ENCODE results near the gene SULF2.

The SULF2 gene

DNA sequence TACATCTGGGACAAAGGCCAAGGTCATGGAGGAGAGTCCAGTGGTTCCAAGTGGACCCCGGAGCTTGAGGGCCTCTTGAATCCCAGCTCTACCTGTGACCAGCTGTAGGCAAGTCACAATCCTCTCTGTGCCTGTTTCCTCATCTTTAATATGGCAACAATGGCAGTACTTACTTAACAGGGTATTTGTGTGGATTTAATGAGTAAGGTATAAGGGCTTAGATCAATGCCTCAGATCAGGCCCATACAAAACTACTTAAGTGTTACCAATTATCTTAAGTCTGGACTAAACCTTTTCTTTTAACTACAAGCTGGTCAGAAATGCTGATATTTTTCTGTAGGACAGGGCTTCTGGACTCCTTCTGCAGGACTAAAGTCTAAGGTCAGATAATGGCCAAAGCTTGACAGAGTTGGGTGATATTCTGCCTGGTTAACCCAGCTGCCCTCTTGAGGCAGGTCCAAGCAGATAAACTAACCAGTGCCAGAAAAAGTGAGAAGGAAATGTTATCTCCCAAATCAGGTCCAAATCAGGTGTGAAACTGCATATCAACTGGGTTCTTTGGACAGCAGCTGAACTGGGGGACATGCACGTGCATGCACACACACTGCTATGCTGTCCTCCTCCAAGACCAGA is 2.2 kb downstream of the SULF2 start:
- Mint-ChIP-seq H3K27me3 (peaks cover 46% of the 10 kb centered on the region), H3K36me3 (ENCODE audit: low read depth) (no peaks in the 10 kb centered on the region), H3K9me3 (no peaks in the 10 kb centered on the region), H3K4me3 (no peak overlapping the region), H3K4me1 (peaks cover 17% of the 10 kb centered on the region), H3K27ac (no peak overlapping the region)
- no peak for ATAC-seq
- no peak for DNase-seq

DNA sequence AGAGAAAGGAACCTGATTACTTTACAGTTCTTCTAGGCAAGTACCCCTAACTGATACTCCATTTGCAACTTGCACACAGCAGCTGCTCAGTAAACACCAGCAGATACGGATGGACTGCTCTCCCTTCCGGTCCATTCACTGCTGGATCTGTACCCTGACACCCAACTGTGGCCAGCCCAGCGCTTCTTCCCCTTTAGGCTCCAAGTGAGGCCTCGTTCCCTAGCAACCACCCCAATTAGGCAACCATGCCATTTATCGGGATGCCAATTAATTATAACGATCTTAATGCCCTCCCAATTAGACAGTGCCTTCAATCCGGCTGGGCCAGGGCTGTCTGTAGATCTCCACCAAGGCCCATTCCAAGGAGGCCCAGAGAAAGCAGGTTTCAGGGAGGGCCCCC is 3.2 kb downstream of the SULF2 start:
- Mint-ChIP-seq H3K27me3 (peaks cover 42% of the 10 kb centered on the region), H3K4me3 (no peak overlapping the region), H3K9me3 (no peaks in the 10 kb centered on the region), H3K36me3 (ENCODE audit: low read depth) (no peaks in the 10 kb centered on the region), H3K27ac (no peak overlapping the region), H3K4me1 (peaks cover 17% of the 10 kb centered on the region)
- DNase-seq (no peak), ATAC-seq (no peak)

DNA sequence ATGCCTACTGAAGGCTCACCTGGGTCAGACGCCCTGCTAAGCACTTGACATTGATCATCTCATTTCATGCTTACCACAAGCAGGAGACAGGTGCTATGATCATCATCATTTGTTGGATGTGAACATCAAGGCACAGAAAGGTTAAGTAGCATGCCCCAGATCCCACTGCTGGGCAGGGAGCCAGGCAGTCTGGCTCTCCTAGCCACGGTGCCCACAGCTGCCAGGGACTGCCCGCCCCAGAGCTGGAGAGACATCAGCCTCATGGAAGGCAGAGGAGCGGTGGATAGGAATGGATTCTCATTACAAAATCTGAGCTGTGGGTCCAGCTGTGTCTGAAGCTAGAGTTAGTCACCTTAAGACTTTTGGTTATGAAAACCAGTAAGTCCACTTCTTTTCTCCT is 3.6 kb downstream of the SULF2 start:
- ATAC-seq, result no peak
- H3K27me3 Mint-ChIP-seq, result peaks cover 38% of the 10 kb centered on the region

DNA sequence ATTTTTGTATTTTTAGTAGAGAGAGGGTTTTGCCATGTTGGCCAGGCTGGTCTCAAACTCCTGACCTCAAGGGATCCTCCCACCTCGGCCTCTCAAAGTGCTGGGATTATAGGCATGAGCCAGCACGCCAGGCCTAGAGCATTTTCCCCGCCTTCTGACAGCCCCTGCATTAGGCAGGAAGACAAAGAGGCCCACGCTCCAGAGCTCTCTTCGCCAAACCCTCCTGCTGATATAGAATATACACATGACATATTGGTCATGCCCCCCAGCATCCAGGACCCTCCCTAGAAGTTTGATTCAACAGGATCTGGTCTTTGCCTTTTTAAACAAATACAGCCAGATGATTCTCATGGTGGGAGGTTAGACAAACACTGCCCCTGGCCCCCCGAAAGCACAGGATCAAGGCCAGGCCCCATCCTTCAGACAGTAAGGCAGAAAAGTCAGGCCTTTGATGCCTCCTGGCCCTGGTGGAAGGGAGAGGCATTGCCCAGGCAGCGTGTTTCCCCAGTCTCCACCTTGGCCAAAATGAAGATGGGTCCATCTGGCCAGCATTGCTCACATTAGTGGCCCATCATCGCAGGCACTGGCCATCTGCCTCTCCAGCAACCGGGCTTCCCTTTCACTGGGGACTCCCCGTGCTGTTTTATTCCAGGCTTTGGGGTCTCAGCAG is 4.4 kb downstream of the SULF2 start:
- Mint-ChIP-seq H3K27ac (no peak overlapping the region), H3K36me3 (ENCODE audit: low read depth) (no peaks in the 10 kb centered on the region)

More for the DNA sequence above, 3.6 kb downstream of the SULF2 start:
- H3K9me3 Mint-ChIP-seq, result no peaks in the 10 kb centered on the region
- H3K36me3 Mint-ChIP-seq (ENCODE audit: low read depth), result no peaks in the 10 kb centered on the region
- H3K4me1 Mint-ChIP-seq, result peaks cover 17% of the 10 kb centered on the region
- no peak overlapping the region for H3K27ac Mint-ChIP-seq
- no peak for DNase-seq
- H3K4me3 Mint-ChIP-seq, result no peak overlapping the region

DNA sequence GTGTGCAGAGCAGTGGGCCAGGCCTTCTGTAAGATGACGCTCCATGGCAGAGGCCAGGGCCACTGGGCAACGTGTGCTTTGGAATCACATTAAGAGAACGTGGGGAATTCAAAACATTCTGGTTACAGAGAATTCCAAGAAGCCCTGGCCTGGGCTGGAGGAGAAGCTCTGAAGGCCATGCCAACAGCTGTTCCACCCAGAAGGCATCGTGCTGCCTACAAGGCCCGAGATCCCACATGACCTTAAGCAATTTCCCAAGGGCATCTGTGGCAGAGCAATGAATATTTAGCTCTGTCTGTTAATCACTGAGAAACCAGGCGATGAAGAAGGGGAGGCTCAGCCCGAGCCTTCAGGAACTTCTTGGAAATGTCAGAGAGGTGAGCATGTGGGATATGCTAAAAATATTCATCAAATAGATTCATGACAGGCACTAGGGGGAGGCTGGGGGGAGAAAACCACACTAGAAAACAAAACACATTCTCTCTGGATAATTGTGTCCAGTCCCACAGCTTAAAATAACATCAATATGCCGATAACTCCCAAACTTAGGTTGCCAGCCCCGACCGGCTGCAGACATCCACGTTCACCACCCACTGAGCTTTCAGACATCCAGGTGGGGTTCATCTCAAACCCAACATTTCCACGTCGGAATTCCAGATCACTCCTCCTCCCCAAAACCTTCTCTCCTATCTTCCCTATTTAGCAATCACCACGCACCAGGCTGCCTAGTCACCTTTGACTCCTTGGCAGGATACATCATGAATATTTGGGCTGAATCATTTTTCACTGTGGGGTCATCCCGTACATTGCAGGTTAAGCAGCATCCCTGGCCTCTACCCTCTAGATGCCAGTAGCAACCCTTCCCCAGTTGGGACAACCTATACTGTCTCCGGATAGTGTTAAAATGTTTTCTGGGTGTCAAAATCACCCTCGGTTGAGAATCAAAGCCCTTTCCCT is 6.6 kb downstream of the SULF2 start:
- DNase-seq (no peak), ATAC-seq (no peak)
- no peaks in the 10 kb centered on the region for H3K4me1 Mint-ChIP-seq

More for the DNA sequence above, 4.4 kb downstream of the SULF2 start:
- DNase-seq (no peak), ATAC-seq (no peak)
- H3K27me3 Mint-ChIP-seq, result peaks cover 30% of the 10 kb centered on the region
- H3K4me1 Mint-ChIP-seq, result peaks cover 10% of the 10 kb centered on the region
- H3K4me3 Mint-ChIP-seq, result no peak overlapping the region
- H3K9me3 Mint-ChIP-seq, result no peaks in the 10 kb centered on the region

DNA sequence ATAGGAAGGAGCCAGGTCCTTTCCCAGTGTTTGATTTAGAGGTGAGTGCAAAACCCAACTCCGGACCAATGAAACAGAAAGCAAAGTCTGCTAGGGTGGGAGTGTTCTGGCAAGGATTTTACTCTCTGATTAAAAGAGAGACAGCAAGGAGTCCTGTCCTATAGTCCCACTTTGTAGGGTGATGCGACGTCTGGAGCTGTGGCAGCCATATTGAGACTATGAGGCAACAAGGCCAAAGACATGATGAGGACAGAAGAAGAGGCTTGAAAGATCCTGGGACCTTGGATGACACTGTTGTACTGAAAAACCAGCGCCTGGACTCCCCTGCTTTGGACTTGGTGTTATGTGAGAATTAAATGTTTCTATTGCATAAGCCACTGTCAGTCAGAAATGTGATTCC is 8.1 kb downstream of the SULF2 start:
- no peaks in the 10 kb centered on the region for H3K4me1 Mint-ChIP-seq
- ATAC-seq, result no peak
- H3K27ac Mint-ChIP-seq, result no peak overlapping the region
- no peak for DNase-seq
- peaks cover 5% of the 10 kb centered on the region for H3K27me3 Mint-ChIP-seq
- no peaks in the 10 kb centered on the region for H3K36me3 Mint-ChIP-seq (ENCODE audit: low read depth)
- H3K9me3 Mint-ChIP-seq, result no peaks in the 10 kb centered on the region
- H3K4me3 Mint-ChIP-seq, result no peak overlapping the region

More for the DNA sequence above, 6.6 kb downstream of the SULF2 start:
- Mint-ChIP-seq H3K27ac (no peak overlapping the region), H3K9me3 (no peaks in the 10 kb centered on the region), H3K4me3 (no peak overlapping the region), H3K36me3 (ENCODE audit: low read depth) (no peaks in the 10 kb centered on the region), H3K27me3 (peaks cover 18% of the 10 kb centered on the region)

DNA sequence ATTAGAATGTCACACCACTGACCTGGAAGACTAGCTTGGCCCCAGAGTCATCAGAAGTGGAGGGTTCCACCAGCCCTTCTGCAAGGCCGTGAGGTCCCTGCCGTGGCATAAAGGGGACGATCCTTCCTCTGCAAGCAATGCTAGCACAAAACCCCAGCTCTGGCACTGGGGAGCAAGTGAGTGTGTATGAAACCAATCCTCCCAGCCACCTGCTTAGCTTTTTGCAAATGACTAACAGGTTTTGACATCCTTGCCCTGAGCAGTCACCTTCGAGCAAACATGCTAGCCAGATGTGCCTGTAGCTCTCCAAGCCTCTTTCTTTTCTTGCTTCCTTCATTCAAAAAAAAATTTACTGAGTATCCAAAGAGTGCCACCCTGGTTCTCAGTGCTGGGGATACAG is 8.6 kb downstream of the SULF2 start:
- Mint-ChIP-seq H3K9me3 (no peaks in the 10 kb centered on the region), H3K4me3 (no peak overlapping the region), H3K4me1 (no peaks in the 10 kb centered on the region), H3K27me3 (peaks cover 2% of the 10 kb centered on the region), H3K36me3 (ENCODE audit: low read depth) (no peaks in the 10 kb centered on the region), H3K27ac (no peak overlapping the region)
- ATAC-seq, result no peak
- no peak for DNase-seq

DNA sequence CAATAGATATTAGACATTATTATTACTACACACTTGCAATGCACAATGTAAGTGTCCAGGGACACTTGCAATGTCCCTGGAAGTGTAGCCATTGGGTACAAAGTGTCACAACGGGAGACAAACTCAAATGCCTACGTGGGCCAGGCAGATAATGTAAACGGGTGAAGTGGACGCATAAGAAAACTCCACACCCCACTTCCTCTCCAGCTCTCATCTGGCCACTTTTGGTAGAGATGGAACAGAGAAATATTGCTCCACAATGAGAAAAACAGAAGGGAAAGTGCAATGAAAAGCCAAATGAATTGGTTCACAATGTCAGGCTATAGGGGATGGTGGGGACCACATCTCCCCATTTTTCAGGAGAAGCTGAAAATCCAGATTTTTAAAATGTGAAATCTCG is 9.4 kb downstream of the SULF2 start:
- Mint-ChIP-seq H3K27ac (no peak overlapping the region), H3K36me3 (ENCODE audit: low read depth) (no peaks in the 10 kb centered on the region), H3K9me3 (no peaks in the 10 kb centered on the region), H3K4me3 (no peak overlapping the region), H3K4me1 (no peaks in the 10 kb centered on the region), H3K27me3 (no peaks in the 10 kb centered on the region)
- DNase-seq (no peak), ATAC-seq (no peak)

DNA sequence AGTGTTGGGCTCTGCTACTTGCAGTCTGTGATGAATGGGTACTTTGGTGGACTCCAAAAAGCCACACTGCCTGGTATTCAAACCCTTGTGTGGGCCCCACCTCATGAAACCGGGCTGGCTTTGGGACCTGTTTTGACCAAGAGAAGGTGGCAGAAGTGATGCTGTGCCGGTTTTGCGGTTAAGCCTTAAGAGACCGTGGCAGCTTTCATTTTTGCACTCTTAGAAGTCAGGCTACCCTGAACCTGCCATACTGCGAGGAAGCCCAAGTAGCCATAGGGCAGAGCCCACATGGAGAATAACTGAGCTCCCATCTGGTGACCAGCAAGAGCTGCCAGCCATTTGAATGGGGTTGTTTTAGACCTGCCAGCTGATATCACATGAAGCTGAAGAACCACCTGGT is 10.2 kb downstream of the SULF2 start:
- no peaks in the 10 kb centered on the region for H3K4me1 Mint-ChIP-seq
- H3K4me3 Mint-ChIP-seq, result no peak overlapping the region
- DNase-seq (no peak), ATAC-seq (no peak)
- H3K9me3 Mint-ChIP-seq, result peaks cover 5% of the 10 kb centered on the region
- H3K27ac Mint-ChIP-seq, result no peak overlapping the region
- no peaks in the 10 kb centered on the region for H3K27me3 Mint-ChIP-seq
- no peaks in the 10 kb centered on the region for H3K36me3 Mint-ChIP-seq (ENCODE audit: low read depth)

DNA sequence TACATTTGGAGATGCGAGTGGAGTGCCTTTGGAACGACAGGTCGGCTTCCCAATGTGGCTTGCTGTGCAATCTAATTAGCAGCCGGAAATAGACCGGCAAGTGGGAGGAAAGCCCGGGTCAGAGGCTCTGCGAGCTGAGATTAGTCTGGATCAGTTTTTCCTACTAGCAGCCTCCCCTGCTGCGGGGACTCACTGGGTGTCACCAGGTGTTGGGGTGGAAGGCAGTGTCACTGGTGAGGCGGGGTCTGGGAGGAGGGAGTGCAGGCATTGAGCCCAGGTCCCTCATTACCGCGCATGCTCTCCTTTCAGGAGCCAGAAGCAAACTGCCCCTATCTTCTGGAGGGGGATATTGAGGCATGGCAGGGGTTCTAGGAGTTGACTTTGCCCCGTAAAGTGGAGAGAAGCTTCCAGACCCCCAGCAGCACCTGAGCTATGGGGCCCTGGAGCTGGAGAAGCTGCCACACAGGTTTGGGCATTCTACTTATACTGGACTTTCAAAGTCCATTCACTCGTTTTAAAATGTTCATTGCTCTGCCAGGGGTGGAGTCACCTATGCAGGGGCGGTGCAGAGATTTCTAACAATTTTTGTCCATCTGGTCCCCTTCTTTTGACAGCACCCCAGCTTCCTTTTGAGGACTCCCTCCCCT is 11.0 kb downstream of the SULF2 start:
- Mint-ChIP-seq H3K4me3 (no peak overlapping the region), H3K27me3 (no peaks in the 10 kb centered on the region), H3K36me3 (ENCODE audit: low read depth) (no peaks in the 10 kb centered on the region), H3K4me1 (no peaks in the 10 kb centered on the region), H3K9me3 (peaks cover 5% of the 10 kb centered on the region), H3K27ac (no peak overlapping the region)
- no peak for ATAC-seq
- no peak for DNase-seq

DNA sequence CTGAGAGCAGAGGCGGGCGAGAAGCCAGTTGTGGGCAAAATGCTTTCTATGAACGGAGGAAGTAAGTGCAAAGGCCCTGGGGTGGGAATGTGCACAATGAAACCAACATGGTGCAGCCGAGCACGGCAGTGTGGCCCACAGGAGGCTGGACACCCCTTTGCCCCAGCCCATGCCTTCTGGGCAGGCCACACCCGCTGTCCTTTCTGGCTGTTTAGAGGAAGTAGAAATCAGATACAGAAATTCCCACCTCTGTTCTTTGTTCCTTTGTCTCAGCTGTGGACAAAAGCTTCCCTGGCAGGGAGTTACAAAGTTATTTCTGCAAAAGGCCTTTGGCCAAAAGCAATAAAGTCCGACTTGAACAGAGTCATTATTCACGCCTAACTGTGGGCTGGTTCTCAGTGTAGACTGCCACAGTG is 11.9 kb downstream of the SULF2 start:
- H3K27me3 Mint-ChIP-seq, result no peaks in the 10 kb centered on the region
- no peak for ATAC-seq
- no peak for DNase-seq
- H3K9me3 Mint-ChIP-seq, result peaks cover 5% of the 10 kb centered on the region
- no peaks in the 10 kb centered on the region for H3K4me1 Mint-ChIP-seq
- no peaks in the 10 kb centered on the region for H3K36me3 Mint-ChIP-seq (ENCODE audit: low read depth)
- no peak overlapping the region for H3K27ac Mint-ChIP-seq
- H3K4me3 Mint-ChIP-seq, result no peak overlapping the region

DNA sequence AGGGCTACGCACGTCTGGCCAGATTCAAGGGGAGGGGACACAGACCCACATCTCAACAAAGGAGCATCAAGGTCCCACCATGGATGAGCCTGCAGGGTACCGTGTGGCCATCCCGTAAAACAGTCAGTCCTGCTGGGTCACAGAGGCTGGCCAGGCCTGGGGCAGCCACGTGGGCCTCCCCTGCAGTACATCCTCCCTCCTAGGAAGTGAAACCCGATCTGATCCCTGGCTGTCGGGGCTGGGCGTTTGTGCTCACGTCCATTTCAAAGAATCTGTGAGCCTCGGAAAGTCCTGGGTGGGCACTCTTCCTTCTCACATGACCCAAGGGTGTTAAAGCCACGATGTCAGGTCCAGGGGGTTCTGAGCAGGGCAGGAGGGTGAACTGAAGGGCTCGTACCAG is 14.3 kb downstream of the SULF2 start:
- no peaks in the 10 kb centered on the region for H3K36me3 Mint-ChIP-seq (ENCODE audit: low read depth)
- ATAC-seq (no peak), DNase-seq (no peak)
- H3K4me1 Mint-ChIP-seq, result no peaks in the 10 kb centered on the region
- no peaks in the 10 kb centered on the region for H3K27me3 Mint-ChIP-seq
- H3K4me3 Mint-ChIP-seq, result no peak overlapping the region
- H3K27ac Mint-ChIP-seq, result no peak overlapping the region
- H3K9me3 Mint-ChIP-seq, result peaks cover 5% of the 10 kb centered on the region

DNA sequence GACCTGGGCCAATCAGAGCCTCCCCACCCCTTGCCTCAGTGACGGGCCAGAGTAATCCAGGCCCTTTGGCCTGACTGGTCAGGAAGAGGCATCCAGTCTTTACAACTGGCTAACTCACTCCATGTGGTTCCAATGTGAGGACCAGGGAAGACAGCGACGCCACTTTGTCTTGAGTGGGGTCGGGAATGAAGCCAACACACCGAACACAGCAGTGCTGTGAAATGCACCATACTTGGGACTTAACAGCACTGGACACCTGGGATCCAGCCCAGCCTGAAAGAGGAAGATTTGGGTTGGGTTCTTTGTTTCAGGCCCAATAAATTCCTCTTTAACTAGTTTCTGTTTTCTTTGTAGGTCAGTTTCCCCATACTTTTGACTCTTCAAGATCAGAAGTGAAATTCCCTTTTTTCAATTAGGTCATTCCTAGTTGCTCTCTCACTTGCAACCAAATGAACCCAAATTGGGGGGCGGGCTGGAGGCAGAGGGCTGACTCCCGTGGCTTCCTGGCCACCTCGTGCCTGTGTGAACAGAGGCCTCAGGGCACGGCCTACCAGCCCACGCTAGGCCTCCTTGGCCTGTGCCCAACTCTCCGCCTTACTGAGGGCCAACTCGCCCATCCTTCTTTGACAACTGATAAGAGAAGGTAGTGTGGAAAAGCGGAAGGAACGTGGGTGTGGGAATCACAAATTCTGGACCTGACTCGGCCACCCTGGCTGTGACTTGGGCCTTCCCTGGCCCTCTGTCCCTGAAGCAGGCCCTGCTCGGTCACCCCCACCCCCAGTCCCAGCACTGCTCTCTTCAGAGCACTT is 17.1 kb downstream of the SULF2 start:
- no peak for DNase-seq
- H3K4me1 Mint-ChIP-seq, result no peaks in the 10 kb centered on the region
- H3K27me3 Mint-ChIP-seq, result peaks cover 3% of the 10 kb centered on the region
- H3K9me3 Mint-ChIP-seq, result peaks cover 5% of the 10 kb centered on the region
- no peak for ATAC-seq
- H3K4me3 Mint-ChIP-seq, result no peak overlapping the region
- no peaks in the 10 kb centered on the region for H3K36me3 Mint-ChIP-seq (ENCODE audit: low read depth)
- H3K27ac Mint-ChIP-seq, result no peak overlapping the region
